Measurements from ENCODE around the gene PDC.
A peak's percentile ranks its signal among the peaks of the same experiment; 100 is the strongest.

PDC gene

GRCh38 chr1:186461014-186461413, at the start of gene PDC:
PDC (minus strand) TSS chr1:186461114; CDS start chr1:186449459, 11,655 bp downstream.
- Histone ChIP-seq H3K9me3 (ENCODE audit: control insufficient read depth, low read length) (no peaks in the 10 kb centered on the region), H3K4me1 (ENCODE audit: control insufficient read depth, insufficient read depth, low read length) (peaks cover 9% of the 10 kb centered on the region), H3K4me3 (ENCODE audit: low read length) (no peak within 1 kb of the TSS), H3K27me3 (replicated peaks; ENCODE audit: control insufficient read depth, insufficient read depth, low read length) (no peaks in the 10 kb centered on the region), H3K9ac (ENCODE audit: low read length) (no peak within 1 kb of the TSS), H3K36me3 (ENCODE audit: control insufficient read depth, insufficient read depth, low read length, severe bottlenecking) (no peaks in the 10 kb centered on the region)
- DNase-seq (ENCODE audit: low read depth) = no peak

- peak; percentile 43 for DNase-seq (ENCODE audit: low read depth)
- H3K4me1 ChIP-seq (ENCODE audit: control insufficient read depth, insufficient read depth, low read length) = peaks cover 8% of the 10 kb centered on the region
- no peak overlapping the region for H3K4me3 ChIP-seq (ENCODE audit: low read length)
- peaks cover 12% of the 10 kb centered on the region for H3K9me3 ChIP-seq (ENCODE audit: control insufficient read depth, low read length)
- no peaks in the 10 kb centered on the region for H3K36me3 ChIP-seq (ENCODE audit: control insufficient read depth, insufficient read depth, low read length, severe bottlenecking)
- H3K27me3 ChIP-seq (replicated peaks; ENCODE audit: control insufficient read depth, insufficient read depth, low read length) = no peaks in the 10 kb centered on the region
- no peak overlapping the region for H3K9ac ChIP-seq (ENCODE audit: low read length)
These were observed 42.3 kb upstream of the PDC start for GRCh38 chr1:186503190-186503589.

- DNase-seq (ENCODE audit: low read depth) = peak; percentile 17
- H3K9ac ChIP-seq (ENCODE audit: low read length) = no peak overlapping the region
- no peaks in the 10 kb centered on the region for H3K27me3 ChIP-seq (replicated peaks; ENCODE audit: control insufficient read depth, insufficient read depth, low read length)
- no peaks in the 10 kb centered on the region for H3K36me3 ChIP-seq (ENCODE audit: control insufficient read depth, insufficient read depth, low read length, severe bottlenecking)
- H3K4me1 ChIP-seq (ENCODE audit: control insufficient read depth, insufficient read depth, low read length) = peaks cover 8% of the 10 kb centered on the region
- peaks cover 12% of the 10 kb centered on the region for H3K9me3 ChIP-seq (ENCODE audit: control insufficient read depth, low read length)
- no peak overlapping the region for H3K4me3 ChIP-seq (ENCODE audit: low read length)
These were observed 41.2 kb upstream of the PDC start for GRCh38 chr1:186502087-186502486.

- H3K36me3 ChIP-seq (ENCODE audit: control insufficient read depth, insufficient read depth, low read length, severe bottlenecking) = no peaks in the 10 kb centered on the region
- H3K9ac ChIP-seq (ENCODE audit: low read length) = no peak overlapping the region
- no peak for DNase-seq (ENCODE audit: low read depth)
- H3K9me3 ChIP-seq (ENCODE audit: control insufficient read depth, low read length) = peaks cover 9% of the 10 kb centered on the region
- H3K4me1 ChIP-seq (ENCODE audit: control insufficient read depth, insufficient read depth, low read length) = peaks cover 8% of the 10 kb centered on the region
- H3K4me3 ChIP-seq (ENCODE audit: low read length) = no peak overlapping the region
- H3K27me3 ChIP-seq (replicated peaks; ENCODE audit: control insufficient read depth, insufficient read depth, low read length) = no peaks in the 10 kb centered on the region
These were observed 39.9 kb upstream of the PDC start for GRCh38 chr1:186500804-186501203.

- H3K4me1 ChIP-seq (ENCODE audit: control insufficient read depth, insufficient read depth, low read length) = peaks cover 8% of the 10 kb centered on the region
- H3K27me3 ChIP-seq (replicated peaks; ENCODE audit: control insufficient read depth, insufficient read depth, low read length) = no peaks in the 10 kb centered on the region
- no peaks in the 10 kb centered on the region for H3K36me3 ChIP-seq (ENCODE audit: control insufficient read depth, insufficient read depth, low read length, severe bottlenecking)
- no peak overlapping the region for H3K9ac ChIP-seq (ENCODE audit: low read length)
- no peaks in the 10 kb centered on the region for H3K9me3 ChIP-seq (ENCODE audit: control insufficient read depth, low read length)
- DNase-seq (ENCODE audit: low read depth) = no peak
- H3K4me3 ChIP-seq (ENCODE audit: low read length) = no peak overlapping the region
These were observed 38.7 kb upstream of the PDC start for GRCh38 chr1:186499571-186499970.

GRCh38 chr1:186498695-186499389, 37.9 kb upstream of the PDC start:
- no peaks in the 10 kb centered on the region for H3K36me3 ChIP-seq (ENCODE audit: control insufficient read depth, insufficient read depth, low read length, severe bottlenecking)
- no peak overlapping the region for H3K4me3 ChIP-seq (ENCODE audit: low read length)
- no peak for DNase-seq (ENCODE audit: low read depth)
- no peaks in the 10 kb centered on the region for H3K9me3 ChIP-seq (ENCODE audit: control insufficient read depth, low read length)
- H3K27me3 ChIP-seq (replicated peaks; ENCODE audit: control insufficient read depth, insufficient read depth, low read length) = no peaks in the 10 kb centered on the region
- H3K4me1 ChIP-seq (ENCODE audit: control insufficient read depth, insufficient read depth, low read length) = peaks cover 8% of the 10 kb centered on the region
- no peak overlapping the region for H3K9ac ChIP-seq (ENCODE audit: low read length)

GRCh38 chr1:186498071-186498470, 37.2 kb upstream of the PDC start:
- no peaks in the 10 kb centered on the region for H3K27me3 ChIP-seq (replicated peaks; ENCODE audit: control insufficient read depth, insufficient read depth, low read length)
- H3K4me1 ChIP-seq (ENCODE audit: control insufficient read depth, insufficient read depth, low read length) = peaks cover 8% of the 10 kb centered on the region
- H3K4me3 ChIP-seq (ENCODE audit: low read length) = no peak overlapping the region
- DNase-seq (ENCODE audit: low read depth) = no peak
- H3K9ac ChIP-seq (ENCODE audit: low read length) = no peak overlapping the region
- H3K9me3 ChIP-seq (ENCODE audit: control insufficient read depth, low read length) = no peaks in the 10 kb centered on the region
- no peaks in the 10 kb centered on the region for H3K36me3 ChIP-seq (ENCODE audit: control insufficient read depth, insufficient read depth, low read length, severe bottlenecking)

GRCh38 chr1:186497651-186498050, 36.7 kb upstream of the PDC start:
- H3K4me3 ChIP-seq (ENCODE audit: low read length) = no peak overlapping the region
- no peaks in the 10 kb centered on the region for H3K36me3 ChIP-seq (ENCODE audit: control insufficient read depth, insufficient read depth, low read length, severe bottlenecking)
- no peaks in the 10 kb centered on the region for H3K27me3 ChIP-seq (replicated peaks; ENCODE audit: control insufficient read depth, insufficient read depth, low read length)
- no peak overlapping the region for H3K9ac ChIP-seq (ENCODE audit: low read length)
- H3K9me3 ChIP-seq (ENCODE audit: control insufficient read depth, low read length) = no peaks in the 10 kb centered on the region
- H3K4me1 ChIP-seq (ENCODE audit: control insufficient read depth, insufficient read depth, low read length) = peaks cover 8% of the 10 kb centered on the region
- DNase-seq (ENCODE audit: low read depth) = no peak

- H3K9me3 ChIP-seq (ENCODE audit: control insufficient read depth, low read length) = no peaks in the 10 kb centered on the region
- no peak for DNase-seq (ENCODE audit: low read depth)
- no peak overlapping the region for H3K4me3 ChIP-seq (ENCODE audit: low read length)
- H3K27me3 ChIP-seq (replicated peaks; ENCODE audit: control insufficient read depth, insufficient read depth, low read length) = no peaks in the 10 kb centered on the region
- no peak overlapping the region for H3K9ac ChIP-seq (ENCODE audit: low read length)
- peaks cover 8% of the 10 kb centered on the region for H3K4me1 ChIP-seq (ENCODE audit: control insufficient read depth, insufficient read depth, low read length)
- no peaks in the 10 kb centered on the region for H3K36me3 ChIP-seq (ENCODE audit: control insufficient read depth, insufficient read depth, low read length, severe bottlenecking)
These were observed 35.4 kb upstream of the PDC start for GRCh38 chr1:186496171-186496851.

GRCh38 chr1:186494832-186495271, 33.9 kb upstream of the PDC start:
- Histone ChIP-seq H3K4me1 (ENCODE audit: control insufficient read depth, insufficient read depth, low read length) (peaks cover 8% of the 10 kb centered on the region), H3K4me3 (ENCODE audit: low read length) (no peak overlapping the region), H3K36me3 (ENCODE audit: control insufficient read depth, insufficient read depth, low read length, severe bottlenecking) (no peaks in the 10 kb centered on the region), H3K9ac (ENCODE audit: low read length) (no peak overlapping the region), H3K27me3 (replicated peaks; ENCODE audit: control insufficient read depth, insufficient read depth, low read length) (no peaks in the 10 kb centered on the region), H3K9me3 (ENCODE audit: control insufficient read depth, low read length) (no peaks in the 10 kb centered on the region)
- no peak for DNase-seq (ENCODE audit: low read depth)

GRCh38 chr1:186492531-186493291, 31.8 kb upstream of the PDC start:
- H3K36me3 ChIP-seq (ENCODE audit: control insufficient read depth, insufficient read depth, low read length, severe bottlenecking) = no peaks in the 10 kb centered on the region

More at GRCh38 chr1:186492531-186493291, 31.8 kb upstream of the PDC start:
- no peak overlapping the region for H3K4me3 ChIP-seq (ENCODE audit: low read length)
- no peaks in the 10 kb centered on the region for H3K4me1 ChIP-seq (ENCODE audit: control insufficient read depth, insufficient read depth, low read length)
- no peaks in the 10 kb centered on the region for H3K9me3 ChIP-seq (ENCODE audit: control insufficient read depth, low read length)
- no peak overlapping the region for H3K9ac ChIP-seq (ENCODE audit: low read length)
- DNase-seq (ENCODE audit: low read depth) = peak; percentile 26
- H3K27me3 ChIP-seq (replicated peaks; ENCODE audit: control insufficient read depth, insufficient read depth, low read length) = no peaks in the 10 kb centered on the region

Measured in adipocyte (in vitro differentiated cells).